GM21360 (cell line): Measurements from ENCODE around the gene CLNS1A.
"Not testable (repeated sequence)": the region's sequence is repeated elsewhere in the genome, so short reads cannot be mapped to it uniquely, and the experiment has no call there.

ENCODE experiments used
- ATAC-seq: cut with Tn5 transposase; IDR thresholded peaks from one replicate; pipeline ENCODE4 v1.9.1; 2021; ENCODE audit warnings: mild to moderate bottlenecking, moderate library complexity; ENCODE audit not compliant: unreplicated experiment

Gene CLNS1A, protein sequence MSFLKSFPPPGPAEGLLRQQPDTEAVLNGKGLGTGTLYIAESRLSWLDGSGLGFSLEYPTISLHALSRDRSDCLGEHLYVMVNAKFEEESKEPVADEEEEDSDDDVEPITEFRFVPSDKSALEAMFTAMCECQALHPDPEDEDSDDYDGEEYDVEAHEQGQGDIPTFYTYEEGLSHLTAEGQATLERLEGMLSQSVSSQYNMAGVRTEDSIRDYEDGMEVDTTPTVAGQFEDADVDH

DNA sequence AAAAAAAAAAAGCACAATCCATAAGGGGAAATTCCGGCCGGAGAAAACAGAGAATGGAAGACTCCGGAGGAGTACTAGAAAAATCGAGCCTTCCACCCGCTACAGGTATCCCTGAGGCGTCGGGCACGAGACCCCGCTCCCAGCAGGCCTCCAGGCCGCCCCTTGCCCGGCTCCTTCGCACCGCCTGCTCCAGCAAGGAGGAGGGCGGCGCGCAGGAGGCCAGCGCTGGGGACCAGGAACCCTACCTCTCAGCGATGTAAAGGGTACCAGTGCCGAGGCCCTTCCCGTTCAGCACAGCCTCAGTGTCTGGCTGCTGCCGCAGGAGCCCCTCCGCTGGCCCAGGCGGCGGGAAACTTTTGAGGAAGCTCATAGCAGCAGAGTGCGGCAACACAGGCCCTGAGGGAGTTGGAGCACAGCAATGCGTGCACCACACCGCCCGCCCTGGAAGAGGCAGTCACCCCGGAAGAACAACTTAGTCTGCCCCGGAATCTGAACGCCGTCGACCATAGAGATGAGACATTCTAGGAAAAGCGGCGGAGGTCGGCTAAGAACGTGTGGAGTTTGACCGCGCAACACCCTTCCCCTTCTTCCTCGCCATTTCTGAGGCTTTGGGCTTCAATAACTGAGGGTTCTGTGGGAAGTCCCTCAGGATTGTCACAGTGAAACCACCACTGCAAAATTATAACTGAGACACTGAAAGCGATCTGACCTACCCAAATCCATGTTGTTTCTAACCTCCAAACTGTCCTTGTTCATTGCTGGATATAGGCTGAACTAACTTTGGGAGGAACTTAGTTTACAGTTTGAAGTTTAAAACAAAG is at the start of gene CLNS1A:
TSS of gene CLNS1A (minus strand) at position 450 of the 821 bp plus-strand sequence. CDS start at position 370, 80 bp downstream.
- ATAC-seq: peak; percentile 93

DNA sequence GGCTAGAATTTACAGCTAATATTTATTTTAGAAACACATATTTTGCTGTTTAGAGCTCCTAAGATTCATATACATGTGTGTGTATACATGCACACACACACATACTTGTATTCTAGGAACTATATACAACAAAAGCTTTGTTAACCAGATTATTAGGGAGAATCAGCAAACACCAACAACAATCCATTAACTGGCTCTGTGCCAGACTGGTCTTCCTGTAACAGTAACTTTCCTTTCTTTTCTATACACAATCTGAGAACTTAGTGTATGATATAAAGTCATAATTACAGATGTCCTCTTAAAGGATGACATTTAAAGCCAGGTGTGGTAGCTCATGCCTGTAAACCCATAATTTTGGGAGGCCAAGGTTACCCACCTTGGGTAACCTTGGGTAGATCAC is 49.5 kb upstream of the CLNS1A start:
- ATAC-seq: no peak

DNA sequence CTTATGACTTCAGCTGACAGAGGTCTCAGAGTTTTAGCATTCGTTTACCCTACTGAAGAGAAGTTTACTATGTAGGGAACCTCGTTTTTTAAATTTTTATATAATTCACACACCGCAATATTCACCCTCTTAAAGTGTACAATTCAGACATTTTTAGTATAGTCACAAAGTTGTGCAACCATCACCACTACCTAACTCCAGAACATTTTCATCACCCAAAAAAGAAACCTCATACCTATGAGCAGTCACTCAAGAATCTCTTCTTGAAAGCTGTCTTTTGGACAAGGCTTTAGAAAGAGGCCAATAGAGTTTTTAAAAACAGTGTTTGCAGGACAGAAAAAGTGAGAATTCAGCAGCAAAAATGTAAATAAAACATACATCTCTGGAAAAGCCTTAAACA is 39.5 kb upstream of the CLNS1A start:
- no peak for ATAC-seq

DNA sequence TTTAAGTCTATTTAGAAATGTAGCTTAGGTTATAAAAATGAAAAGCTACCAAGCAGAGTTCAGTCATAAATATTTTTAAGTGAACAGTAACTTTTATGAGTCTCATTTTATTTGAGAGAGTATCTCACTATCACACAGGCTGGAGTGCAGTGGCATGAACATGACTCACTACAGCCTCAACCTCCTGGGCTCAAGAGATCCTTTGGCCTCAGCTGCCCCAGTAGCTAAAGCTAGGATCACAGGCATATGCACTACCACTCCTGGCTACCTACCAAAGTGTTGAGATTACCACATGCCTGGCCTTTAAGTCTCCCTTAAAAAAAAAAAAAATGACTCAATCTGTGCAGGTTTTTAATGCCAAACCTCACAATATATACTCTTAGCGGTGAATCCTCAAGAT is 34.7 kb upstream of the CLNS1A start:
- ATAC-seq: no peak

DNA sequence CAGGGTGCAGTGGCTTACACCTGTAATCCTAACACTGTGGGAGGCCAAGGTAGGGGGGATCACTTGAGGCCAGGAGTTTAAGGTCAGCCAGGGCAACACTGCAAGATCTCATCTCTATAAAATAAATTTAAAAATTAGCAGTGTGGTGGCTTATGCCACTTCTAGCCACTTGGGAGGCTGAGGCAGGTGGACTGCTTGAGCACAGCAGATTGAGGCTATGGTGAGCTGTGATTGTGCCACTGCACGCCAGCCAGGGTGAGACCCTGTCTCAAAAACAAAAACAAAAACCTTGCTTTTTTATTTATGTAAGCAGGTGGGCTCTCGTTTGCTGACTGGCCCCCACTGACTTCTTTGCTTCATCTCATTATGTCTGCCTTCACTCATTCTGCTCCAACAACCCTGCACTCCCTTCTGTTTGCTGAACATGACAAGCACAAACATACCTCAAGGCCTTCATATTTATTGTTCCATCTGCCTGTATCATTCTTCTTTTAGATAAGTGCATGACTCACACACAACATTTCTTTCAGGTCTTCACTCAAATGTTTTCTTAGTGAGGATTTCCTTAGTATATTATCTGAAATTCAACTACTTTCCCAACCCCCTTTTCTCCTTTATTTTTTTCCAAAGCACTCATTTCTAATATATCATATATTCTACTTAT is 32.4 kb upstream of the CLNS1A start:
- no peak for ATAC-seq

DNA sequence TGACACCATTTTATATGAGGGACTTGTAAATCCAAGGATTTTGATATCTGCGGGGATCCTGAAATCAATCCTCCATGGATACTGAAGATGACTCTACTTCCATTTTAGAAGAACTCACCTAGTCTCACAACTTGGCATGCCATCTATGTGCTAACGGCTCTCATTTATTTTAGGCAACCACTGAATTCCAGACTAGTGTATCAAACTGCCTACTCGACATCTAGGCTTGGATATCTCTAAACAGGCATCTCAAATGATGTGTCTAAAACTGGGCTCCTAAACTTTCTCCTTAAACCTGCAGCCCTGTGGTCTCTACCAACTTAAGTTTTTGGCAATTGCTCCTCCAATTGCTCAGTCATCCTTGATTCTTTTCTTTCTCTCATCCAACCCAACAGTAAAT is 31.2 kb upstream of the CLNS1A start:
- no peak for ATAC-seq

DNA sequence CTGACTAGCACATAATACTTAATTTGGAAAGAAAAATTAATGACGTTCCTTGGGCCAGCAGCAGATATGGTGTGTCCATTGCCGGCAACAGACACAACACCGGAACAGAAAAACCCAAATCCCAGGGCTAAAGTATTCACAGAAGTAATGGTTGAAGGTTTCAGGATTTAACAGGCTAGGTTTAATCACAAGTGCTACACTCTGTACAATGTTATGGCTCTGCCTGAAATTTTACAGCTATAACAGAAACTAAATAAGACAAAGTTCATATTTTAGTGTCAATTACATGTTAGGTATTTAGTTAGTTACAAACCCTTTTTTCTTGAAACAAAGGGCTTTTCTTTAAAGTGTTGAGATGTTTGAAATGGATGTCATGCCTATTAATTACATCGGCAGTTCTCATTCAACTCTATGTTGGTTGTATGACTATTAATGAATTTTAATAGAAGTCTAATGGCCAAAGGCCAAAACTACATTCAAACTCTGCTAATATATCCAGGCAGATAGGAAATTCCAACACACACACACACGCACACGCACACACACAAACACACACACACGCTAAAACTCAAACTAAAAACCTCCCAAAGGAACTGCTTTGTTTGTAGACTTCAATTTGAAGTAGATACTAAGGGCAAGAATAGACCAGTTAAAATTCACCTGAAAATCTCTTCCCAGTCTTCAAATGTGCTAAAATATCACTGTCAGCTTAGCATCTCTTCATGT is 27.8 kb upstream of the CLNS1A start:
- ATAC-seq: no peak

DNA sequence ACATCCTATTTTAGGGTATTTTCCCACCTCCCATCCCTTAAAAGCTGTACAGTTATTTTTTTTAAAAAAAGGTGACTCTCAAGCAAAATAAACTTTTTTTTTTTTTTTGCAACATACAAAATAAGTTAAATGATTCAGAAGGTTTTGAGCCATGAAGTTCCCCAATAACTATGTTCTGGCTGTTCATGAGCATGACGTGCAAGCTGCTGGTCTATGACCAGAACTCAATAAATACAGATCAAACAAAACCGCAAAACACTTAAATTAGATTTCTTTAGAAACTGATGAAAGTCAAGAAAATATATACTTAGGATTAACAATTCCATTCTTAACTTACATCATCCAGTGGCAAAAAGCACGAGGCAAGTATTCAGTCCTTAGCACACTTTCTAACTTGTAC is 24.1 kb upstream of the CLNS1A start:
- ATAC-seq: no peak

DNA sequence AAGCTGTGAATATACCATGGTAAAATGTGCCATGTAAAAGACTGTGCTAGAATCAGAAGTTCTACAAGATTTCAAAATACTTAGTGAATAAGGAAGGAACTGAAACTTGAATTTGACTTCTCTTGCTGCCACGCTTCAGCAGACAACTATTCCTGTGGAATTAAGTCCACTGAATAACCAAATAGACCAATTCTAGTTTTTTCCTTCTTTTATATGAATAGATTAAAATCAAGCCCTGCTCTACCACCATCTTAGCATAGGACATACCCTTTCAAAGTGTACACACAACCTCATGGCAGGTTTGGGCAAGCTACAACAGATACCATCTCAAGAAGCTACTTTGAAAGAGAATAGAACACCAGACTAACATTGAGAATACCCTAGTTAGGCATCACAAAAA is 23.4 kb upstream of the CLNS1A start:
- no peak for ATAC-seq

DNA sequence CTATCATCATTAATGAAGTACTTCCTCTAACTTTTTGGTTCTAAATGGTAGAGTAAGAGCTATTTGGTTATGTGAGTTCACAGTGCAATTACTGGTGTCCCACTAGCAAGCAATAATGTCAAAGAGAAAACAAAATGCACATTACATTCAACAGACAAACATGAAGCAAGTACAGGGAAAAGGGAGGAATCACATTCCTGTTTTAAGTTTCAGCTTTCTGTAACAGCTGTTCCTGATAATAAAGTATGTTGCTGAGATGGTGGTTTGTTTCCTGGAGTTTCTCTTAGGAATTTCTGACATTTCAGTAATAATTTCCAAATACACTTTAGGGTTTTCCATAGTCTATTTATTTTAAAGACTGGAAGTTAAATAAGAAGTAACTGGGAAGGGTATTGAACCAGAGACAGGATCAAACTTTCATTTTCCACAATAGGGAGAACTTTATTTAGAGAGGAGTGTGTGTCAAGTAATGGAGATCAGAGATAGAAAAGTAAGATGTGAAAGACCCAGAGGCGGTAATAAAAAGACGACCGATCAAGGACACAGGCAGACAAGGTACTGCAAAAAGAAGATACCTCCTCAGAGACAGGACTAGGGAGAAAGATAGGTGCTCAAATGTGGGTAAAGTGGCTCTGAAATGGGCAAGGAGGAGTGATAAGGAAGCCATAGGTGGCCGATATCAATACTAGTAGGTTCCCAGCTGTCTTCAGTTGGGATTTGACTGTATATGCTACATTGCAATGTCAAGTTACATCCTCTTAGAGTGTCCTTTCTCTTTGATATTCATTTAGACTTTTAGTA is 20.8 kb upstream of the CLNS1A start:
- ATAC-seq: no peak

DNA sequence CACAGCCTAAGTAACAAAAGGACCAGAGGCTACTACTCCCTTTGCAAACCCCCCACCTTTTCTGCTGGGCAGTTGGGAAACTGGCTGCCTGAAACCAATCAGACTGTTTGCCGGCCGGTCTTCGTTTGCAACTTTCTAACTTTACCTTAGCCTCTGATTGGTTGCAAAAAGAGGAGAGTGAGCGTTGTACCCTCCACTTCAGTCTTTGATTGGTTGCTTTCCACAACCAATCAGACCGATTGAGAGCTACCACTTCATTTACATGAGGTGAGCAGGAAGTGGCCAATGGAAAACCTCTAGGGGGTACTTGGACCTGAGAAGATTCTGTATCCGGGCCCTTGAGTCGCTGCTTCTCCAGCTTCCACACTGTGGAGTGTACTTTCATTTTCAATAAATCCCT is 18.8 kb upstream of the CLNS1A start:
- no peak for ATAC-seq

DNA sequence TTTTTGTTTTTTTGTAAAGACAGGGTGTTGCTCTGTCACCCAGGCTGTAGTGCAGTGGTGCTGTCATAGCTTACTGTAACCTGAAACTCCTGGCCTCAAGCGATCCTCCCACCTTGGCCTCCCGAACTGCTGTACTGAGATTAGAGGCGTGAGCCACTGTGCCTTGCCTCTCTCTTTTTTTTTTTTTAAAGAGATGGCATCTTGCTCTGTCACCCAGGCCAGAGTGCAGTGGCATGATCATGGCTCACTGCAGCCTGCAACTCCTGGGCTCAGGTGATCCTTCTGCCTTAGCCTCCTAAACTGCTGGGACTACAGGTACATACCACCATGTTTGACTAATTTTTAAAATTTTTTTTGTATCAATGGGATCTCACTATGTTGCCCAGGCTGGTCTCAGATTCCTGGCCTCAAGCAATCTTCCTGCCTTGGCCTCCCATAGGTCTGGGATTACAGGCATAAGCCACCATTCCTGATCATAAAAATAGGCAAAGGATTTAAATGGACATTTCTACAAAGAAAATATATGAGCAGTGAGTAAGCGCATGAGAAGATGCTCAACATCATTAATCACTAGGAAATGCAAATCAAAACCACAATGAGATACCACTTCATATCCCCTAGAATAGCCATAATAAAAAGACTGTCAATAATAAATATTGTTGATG is 17.3 kb upstream of the CLNS1A start:
- ATAC-seq: no peak

DNA sequence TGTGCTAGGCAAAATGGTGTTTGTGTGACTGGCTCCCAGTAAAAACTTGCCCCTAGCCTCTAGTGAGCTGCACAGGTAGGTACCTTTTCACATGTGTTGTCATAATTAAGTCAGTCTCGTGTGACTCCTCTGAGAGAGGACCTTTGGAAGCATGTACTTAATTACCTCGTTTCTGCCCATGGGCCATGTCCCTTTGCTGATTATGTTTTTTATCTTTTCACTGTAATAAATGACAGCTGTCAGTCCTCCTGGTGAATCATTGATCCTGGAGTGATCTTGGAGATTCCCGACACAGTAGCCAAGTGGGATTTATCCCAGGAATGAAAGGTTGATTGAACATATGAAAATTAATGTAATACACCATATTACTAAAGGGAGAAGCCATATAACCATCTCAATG is 12.5 kb upstream of the CLNS1A start:
- ATAC-seq: no peak

DNA sequence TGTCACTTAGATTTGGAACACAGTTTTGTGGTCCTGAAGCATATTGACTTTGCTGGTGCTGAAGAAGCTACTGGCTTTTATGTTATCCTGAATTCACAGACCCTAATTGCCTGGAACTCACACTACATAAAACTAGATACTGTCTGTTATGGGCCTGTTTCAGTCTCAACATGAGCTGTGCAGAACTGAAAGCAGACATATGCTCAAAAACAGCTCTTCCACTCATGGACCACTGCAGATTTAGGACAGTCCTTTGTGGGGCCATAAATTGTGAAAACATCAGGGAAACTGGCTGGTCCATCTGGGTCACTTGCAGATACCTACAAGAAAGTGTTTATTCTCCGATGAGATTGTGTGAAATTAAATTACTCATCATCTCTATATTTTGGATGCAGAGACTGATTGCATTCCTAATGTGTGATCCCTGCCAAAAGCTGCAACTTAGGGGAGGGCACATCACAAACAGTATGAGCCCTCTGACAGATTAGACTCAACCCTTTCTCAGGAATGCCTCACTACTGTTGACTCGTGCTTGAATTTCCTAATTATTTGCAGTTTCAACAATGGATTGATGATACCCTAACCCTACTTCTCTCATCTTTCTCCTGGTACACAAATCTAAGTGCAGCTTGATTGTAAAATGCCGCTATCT is 10.2 kb upstream of the CLNS1A start:
- ATAC-seq: no peak

DNA sequence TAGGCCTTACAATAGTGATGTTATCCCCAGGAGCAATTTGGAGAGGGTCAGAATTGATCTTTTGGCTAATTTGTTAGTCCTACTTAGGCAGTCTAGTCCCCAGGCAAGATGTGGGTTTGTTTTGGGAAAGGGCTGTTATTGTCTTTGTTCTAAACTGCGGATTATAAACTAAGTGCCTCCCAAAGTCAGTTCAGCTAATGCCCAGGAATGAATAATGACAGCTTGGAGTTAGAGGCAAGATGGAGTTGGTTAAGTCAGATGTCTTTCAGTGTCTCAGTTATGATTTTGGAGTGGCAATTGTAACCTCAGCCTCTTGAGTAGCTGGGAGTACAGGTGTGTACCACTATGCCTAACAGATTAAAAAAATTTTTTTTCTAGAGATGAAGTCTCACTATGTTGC is 7.3 kb upstream of the CLNS1A start:
- ATAC-seq: no peak

DNA sequence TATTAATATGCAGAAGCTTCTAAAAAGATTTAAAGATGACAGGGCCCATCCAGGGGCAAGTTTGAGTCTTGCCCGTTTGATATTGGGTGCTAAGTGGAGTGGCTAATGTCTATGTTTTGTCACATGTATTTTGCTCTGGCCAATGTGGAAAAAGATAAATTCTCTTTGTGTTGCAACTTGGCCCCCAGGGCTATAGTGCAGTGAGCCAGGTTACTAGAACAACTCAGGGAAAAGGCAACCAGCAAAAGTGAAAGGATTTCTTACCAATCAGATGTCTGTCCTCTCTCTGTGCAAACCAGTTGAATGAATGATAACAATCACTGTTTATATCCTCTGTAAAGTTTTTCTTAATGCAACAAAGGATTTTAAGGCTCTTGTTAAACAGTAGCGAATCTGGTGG is 4.6 kb upstream of the CLNS1A start:
- no peak for ATAC-seq

DNA sequence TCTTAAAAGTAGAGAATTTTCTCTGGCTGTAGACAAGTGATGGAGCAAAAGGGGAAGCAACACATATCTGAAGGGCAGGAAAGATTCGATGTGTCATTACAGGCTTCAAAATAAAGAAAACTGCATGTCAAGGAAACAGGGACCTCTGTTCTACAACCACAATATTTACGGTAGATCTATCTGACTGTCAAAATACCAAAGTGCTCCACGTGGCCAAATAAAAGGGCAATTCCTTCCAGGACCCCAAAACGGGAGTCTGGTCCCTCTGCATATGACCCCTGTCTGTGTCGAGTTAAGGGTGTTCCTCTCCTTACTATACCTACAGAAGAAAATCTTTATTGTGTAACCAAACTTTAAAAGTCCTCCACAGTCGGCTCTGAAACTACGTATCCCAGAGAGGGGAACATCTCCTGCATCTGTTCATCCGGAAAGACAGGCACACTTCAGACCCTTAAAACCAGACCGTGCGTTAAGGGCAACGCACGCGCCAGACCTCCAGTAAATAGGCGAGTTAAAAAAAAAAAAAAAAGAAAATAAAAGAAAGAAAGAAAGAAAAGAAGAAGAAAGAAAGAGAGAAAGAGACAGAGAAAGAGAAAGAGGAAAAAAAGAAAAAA is 756 bp downstream of the CLNS1A start:
- ATAC-seq: no peak

DNA sequence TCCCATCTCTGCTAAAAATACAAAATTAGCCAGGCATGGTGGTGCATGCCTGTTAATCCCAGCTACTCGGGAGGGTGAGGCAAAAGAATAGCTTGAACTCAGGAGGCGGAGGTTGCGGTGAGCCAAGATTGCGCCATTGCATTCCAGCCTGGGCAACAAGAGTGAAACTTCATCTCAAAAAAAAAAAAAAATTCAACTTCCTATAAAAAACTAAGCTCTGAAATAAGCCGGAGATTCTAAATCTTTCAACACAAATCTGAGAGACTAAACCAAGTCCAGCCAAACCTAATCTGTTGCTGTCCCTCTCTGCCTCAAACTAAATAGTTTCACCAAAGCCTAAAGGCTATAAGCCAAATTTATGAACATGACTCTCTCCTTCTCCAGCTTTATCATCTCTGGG is 3.7 kb downstream of the CLNS1A start:
- not testable (repeated sequence) for ATAC-seq

DNA sequence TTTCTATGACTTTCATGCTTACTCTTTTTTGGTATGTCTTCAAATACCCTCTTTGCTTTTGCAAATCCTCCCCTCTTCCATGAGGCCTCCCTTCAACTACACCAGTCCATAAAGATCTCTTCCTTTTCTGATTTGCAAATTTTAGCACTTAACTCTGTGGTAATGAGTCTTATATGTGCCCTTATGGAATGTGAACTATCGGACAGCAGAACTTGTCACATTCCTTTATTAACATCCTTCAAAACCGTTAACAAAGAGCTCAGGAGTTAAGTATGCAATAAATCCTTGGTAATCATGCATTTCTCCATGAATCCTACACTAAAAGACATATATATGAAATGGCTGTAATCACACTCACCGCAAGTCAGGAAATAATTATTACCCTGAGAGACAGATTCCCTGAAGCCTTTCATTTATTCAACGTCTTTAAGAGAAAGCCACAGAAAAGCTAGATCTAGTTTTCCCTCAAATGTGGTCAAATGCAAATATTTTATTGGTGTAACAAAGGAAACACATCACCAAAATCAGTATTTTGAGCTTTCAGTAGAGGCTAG is 7.4 kb downstream of the CLNS1A start:
- ATAC-seq: no peak
